HG02588 (cell line): ENCODE measurements around the gene DHX29.
A peak's percentile ranks its signal among the peaks of the same experiment; 100 is the strongest.

ENCODE experiments used
- ATAC-seq: cut with Tn5 transposase; IDR thresholded peaks from one replicate; pipeline ENCODE4 v1.9.1; 2021; ENCODE audit warnings: mild to moderate bottlenecking, moderate library complexity; ENCODE audit not compliant: unreplicated experiment

Gene DHX29, protein sequence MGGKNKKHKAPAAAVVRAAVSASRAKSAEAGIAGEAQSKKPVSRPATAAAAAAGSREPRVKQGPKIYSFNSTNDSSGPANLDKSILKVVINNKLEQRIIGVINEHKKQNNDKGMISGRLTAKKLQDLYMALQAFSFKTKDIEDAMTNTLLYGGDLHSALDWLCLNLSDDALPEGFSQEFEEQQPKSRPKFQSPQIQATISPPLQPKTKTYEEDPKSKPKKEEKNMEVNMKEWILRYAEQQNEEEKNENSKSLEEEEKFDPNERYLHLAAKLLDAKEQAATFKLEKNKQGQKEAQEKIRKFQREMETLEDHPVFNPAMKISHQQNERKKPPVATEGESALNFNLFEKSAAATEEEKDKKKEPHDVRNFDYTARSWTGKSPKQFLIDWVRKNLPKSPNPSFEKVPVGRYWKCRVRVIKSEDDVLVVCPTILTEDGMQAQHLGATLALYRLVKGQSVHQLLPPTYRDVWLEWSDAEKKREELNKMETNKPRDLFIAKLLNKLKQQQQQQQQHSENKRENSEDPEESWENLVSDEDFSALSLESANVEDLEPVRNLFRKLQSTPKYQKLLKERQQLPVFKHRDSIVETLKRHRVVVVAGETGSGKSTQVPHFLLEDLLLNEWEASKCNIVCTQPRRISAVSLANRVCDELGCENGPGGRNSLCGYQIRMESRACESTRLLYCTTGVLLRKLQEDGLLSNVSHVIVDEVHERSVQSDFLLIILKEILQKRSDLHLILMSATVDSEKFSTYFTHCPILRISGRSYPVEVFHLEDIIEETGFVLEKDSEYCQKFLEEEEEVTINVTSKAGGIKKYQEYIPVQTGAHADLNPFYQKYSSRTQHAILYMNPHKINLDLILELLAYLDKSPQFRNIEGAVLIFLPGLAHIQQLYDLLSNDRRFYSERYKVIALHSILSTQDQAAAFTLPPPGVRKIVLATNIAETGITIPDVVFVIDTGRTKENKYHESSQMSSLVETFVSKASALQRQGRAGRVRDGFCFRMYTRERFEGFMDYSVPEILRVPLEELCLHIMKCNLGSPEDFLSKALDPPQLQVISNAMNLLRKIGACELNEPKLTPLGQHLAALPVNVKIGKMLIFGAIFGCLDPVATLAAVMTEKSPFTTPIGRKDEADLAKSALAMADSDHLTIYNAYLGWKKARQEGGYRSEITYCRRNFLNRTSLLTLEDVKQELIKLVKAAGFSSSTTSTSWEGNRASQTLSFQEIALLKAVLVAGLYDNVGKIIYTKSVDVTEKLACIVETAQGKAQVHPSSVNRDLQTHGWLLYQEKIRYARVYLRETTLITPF (N-terminal part only)

DNA sequence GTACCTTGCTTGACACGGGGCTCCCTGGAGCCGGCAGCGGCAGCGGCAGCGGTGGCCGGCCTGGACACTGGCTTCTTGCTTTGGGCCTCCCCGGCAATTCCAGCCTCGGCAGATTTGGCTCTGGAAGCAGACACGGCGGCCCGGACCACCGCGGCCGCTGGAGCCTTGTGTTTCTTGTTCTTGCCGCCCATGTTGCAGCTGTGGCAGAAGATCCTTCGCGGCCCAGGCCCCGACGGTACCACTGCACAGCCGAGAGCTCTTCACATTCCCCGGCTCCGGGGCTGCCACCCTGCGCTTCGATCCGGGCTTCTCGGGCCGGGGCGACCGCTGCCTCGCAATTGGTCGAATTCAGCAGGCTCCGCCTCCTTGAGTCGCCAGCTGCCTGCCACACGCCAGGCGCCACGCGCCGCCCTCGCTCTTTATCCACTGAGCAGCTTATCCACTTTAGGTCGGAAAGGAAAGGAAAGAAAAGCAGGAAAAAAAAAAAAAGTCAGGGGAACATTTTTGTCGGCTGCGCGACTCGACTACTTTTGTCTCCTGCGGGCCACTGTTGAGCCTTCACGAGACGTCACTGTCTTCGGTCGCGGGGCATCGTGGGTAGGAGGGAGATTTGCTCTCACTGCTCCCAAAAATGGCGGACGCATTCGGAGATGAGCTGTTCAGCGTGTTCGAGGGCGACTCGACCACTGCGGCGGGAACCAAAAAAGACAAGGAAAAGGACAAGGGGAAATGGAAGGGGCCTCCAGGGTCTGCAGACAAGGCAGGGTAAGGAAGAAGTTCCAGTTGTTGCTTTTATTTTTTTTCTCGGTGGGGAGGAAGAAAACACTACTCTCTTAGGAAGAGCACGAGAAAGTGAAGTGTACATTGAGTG lies at the start of gene DHX29, which contains the start of gene MTREX:
Gene DHX29, minus strand, starts transcription at position 312 of the 871 bp plus-strand sequence. Its CDS starts 121 bp downstream, at position 191.
Gene MTREX, plus strand, starts transcription at position 607 of the 871 bp plus-strand sequence. Its CDS starts 25 bp downstream, at position 632.
- peak; percentile 95 for ATAC-seq

DNA sequence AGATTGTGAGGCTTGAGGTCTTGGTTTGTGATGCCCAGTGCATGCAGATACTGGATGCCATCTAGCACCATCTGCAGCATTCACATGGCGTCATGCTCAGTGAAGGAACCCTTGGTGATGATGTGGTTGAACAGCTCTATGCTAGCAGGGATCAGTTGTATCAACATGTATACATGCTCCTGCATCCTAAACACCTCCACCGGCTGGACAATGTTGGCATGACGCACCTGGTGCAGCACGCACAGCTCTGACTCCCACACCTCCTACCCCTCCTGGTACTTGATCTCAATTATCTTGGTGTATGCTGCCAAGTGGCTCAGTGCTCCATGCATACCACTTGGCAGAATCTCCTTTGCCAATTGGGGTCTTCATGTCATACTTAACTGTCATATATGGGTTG lies 49.4 kb upstream of the DHX29 start:
- no peak for ATAC-seq

DNA sequence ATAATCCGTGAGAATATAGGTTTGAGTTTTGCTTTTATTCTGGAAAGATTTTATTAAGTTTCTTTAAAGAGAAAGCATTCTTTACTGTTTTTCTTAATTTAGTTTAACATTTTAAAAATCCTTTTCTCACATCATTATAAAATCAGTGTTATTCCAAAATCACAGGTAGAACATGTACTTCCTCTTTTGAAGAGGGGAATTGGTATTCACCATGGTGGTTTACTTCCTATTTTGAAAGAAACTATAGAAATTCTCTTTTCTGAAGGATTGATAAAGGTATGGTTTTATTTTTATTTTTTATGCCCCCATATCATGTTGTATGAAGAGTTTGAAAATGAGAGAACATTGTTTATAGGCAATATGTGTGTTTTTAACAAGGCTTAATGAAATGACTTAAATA lies 43.3 kb upstream of the DHX29 start:
- no peak for ATAC-seq

DNA sequence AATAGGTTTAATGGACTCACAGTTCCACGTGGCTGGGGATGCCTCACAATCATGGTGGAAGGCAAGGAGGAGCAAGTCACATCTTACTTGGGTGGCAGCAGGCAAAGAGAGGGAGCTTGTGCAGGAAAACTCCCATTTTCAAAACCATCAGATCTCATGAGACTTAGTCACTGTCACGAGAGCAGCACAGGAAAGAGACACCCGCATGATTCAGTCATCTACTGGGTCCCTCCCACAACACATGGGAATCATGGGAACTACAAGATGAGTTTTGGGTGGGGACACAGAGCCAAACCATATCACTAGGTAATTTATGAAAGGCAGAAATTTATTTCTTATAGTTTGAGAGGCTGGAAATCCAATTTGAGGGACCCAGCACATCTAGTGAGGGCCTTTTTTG lies 40.3 kb upstream of the DHX29 start:
- no peak for ATAC-seq

GRCh38 chr5:55345327-55345726 lies 37.8 kb upstream of the DHX29 start:
- no peak for ATAC-seq

DNA sequence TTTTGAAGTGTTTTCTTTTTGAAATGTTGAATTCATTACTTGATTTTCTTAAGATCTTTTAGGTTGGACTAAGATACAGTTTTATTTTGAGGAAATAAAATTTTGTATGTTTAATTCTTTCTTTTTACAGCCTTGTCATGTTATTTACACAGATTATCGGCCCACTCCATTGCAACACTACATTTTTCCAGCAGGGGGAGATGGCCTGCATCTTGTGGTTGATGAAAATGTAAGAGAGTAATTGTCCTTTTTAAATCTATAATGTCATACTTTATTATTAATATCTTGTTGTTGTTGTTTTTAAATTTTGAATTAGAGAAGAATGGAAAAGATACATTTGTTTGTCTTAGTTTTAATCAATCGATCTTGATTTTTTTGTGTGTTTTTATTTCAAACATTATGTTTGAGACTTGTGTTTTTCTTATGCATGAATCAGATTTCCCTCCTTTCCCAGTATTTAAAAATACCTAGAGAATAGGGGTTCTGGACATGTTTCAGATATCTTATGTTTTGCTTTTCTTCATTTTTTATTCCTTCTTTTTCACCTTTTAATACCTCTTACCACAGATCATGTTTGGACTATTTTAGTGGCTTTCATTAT lies 37.0 kb upstream of the DHX29 start:
- ATAC-seq, result no peak

DNA sequence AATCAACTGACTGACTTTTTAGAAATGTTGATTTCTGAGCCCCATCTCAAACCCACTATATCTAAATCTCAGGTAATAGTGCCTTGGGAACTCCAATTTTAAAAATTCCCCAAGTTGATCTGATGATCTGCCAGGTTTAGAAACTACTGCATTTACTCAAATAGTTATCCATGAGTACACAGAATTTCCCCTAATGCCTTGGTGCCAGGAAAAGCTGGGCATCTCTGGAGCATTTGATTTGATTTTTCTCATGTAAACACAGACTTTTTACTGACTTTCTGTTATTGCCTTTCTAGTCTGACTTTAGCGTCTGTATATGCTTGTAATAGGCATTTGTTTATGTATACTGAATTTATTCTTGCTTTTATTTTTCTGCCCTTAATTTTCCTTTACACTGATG lies 36.1 kb upstream of the DHX29 start:
- ATAC-seq, result no peak

DNA sequence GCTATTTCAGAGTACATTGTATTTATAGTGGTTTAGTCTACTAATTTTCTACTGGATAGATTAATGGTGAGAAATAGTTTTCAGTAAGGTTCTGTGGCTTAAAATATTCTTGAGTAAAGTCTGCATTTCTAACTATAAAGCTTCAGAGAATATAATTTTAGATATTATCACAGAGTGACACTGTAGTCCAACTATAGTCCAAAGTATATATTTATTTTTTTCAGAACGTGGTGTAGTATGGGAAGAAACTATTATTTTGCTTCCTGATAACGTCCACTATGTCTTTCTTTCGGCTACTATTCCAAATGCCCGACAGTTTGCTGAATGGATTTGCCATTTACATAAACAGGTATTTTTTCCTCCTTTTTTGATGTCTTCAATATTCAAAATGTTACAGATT lies 35.6 kb upstream of the DHX29 start:
- ATAC-seq, result no peak

GRCh38 chr5:55338810-55339243 lies 31.3 kb upstream of the DHX29 start:
- ATAC-seq, result peak; percentile 76

DNA sequence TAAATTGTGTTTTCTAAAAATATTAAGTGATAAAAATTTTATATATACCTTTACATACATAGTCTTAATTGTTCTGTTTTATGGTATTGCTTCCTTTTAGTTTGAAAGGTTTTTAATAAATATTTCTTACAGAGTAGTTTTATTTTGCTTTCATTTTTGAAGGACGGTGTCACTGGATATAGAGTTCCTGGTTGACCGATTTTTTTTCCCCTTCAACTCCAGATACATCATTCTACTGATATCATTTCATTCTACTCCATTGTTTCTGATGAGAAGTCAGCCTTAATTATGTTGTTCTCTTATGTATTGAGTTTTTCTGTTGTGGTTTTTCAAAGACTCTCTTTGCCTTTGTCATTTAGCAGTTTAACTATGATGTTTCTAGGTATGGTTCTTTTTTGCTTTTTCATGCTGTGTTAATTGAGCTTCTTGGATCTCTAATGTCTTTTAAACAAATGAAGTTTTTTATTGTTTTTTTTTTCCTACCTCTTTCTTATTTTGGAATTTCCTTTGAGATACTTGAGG lies 30.7 kb upstream of the DHX29 start:
- ATAC-seq, result peak; percentile 12

DNA sequence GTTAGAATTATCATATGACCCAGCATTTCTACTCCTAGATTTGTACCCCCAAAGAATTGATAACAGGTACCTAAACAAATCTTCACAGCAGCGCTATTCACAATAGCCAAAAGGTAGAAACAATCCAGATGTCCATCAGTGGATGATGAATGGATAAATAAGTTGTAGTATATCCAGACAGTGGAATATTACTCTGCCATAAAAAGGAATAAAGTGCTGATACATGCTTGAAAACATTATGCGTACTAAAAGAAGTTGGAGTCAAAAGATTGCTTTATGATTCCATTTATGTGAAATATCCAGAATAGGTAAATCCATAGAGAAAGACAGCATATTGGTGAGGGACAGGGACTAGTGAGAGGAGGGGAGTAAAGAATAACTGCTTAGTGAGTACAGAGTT lies 26.3 kb upstream of the DHX29 start:
- no peak for ATAC-seq

GRCh38 chr5:55333017-55333416 lies 25.5 kb upstream of the DHX29 start:
- no peak for ATAC-seq

DNA sequence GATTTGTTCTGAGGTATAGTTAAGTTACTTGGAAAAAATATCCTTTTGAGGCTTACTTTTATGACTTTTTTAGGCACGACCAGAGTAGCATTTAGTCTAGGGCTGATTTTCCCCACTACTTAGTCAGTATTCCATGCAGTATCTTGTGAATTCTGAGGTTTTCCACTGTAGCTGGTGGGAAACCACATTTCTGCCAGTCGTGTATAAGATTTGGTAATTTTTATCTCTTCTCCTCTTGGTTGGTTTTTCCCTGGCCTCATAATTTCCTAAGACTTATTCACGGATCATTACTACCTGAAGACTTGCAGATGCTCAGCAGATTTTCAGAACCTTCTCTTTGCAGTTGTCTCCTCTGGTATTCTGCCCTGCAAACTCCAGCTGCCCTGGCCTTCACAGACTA lies 23.8 kb upstream of the DHX29 start:
- ATAC-seq, result no peak

DNA sequence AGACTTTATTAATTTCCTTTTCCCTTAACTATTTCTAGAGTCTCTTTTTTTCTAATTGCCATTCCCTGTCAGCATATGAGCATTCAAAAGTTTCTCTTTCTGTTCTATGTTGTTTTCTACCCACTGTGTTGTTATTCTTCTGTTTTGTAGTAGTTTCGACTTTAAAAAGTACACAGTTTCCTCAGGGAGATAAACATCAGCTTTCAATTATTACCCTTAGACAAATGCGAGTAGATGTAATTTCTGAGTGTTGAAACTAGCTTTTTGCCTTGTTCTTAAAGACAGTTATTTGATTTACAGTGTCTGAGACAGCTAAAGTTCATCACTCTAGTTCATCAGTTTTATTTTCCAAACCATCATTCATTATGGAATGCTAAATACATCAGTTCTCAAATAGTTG lies 19.8 kb upstream of the DHX29 start:
- ATAC-seq, result no peak

GRCh38 chr5:55325621-55326020 lies 18.1 kb upstream of the DHX29 start:
- ATAC-seq, result no peak

DNA sequence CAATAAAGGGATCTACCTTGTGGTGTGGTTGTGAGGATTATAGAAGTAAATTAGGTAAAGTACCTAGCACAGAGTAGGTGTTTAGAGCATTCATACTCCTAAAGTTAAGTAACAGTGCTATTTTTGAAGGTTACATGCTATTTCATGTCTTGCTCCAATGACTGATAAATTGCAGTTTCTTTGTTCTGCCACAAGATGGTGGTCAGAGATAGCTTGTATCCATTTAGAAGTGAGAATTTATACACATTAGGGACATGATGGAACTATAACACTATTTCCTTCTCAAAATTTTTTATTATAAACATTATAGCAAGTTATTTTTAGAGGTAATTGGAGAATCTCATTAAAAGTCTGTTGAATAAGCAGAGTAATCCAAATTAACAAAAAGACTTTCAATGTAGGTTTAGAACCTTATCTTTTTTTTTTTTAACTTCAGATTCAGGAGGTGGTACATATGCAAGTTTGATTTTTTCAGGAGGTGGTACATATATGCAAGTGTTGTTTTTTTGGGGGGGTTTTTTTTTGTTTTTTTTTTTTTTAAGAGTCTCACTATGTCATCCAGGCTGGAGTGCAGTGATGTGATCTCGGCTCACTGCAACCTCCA lies 17.4 kb upstream of the DHX29 start:
- no peak for ATAC-seq

DNA sequence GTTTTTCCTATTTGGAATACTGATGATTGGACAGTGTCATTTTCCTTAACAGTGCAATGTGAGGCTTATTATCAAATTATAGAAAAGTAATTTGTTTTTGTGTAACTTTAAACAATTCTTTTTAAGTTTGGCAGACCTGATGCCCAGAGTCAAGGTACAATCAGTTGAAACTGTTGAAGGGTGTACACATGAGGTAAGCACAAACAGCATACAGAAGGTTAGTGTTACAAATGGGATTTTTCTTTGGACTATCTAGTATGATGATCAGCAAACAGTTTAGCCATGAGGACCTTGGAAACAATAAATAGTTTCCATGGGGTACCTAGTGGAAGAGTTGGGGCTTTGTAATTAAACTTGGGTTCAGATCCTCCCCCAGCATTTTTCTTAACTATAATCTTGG lies 16.5 kb upstream of the DHX29 start:
- ATAC-seq, result no peak

GRCh38 chr5:55320571-55320970 lies 13.1 kb upstream of the DHX29 start:
- no peak for ATAC-seq

GRCh38 chr5:55319491-55319890 lies 12.0 kb upstream of the DHX29 start:
- no peak for ATAC-seq
